Measurements from ENCODE around the gene FUT8.
"Not testable (repeated sequence)": the region's sequence is repeated elsewhere in the genome, so short reads cannot be mapped to it uniquely, and the experiment has no call there.

Gene FUT8

DNA sequence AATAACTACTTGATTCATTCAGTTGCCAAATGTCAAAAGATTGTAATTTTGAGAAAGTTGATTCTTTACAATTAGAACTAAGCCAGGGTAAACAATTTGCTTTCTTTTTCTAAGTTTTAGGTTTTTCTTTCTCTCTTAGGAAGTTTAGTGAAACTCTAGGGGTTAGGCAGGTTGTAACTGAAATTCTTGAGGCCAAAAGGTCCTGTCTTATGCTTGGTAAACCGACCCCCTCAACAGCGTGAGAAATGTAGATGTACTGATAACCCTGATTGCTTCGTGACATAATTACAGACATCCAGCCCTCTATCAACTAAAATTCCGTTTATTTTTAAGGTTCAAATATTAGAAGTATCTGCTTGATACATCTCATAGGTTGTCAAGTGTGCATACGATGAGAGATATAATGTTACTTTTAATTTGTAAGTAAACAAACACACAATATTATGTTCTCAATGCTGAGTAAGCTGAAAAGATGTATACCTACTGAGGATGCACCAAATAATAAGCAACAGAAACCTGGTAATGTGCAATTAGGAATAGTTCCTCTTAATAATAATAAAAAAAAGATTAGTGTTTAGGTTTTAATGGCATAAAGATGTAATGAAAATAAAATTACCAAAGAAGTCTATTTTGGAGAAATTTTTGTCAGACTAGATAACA, 7.2 kb downstream of the FUT8 start:
- no peak for DNase-seq (ENCODE audit: low read depth)

DNA sequence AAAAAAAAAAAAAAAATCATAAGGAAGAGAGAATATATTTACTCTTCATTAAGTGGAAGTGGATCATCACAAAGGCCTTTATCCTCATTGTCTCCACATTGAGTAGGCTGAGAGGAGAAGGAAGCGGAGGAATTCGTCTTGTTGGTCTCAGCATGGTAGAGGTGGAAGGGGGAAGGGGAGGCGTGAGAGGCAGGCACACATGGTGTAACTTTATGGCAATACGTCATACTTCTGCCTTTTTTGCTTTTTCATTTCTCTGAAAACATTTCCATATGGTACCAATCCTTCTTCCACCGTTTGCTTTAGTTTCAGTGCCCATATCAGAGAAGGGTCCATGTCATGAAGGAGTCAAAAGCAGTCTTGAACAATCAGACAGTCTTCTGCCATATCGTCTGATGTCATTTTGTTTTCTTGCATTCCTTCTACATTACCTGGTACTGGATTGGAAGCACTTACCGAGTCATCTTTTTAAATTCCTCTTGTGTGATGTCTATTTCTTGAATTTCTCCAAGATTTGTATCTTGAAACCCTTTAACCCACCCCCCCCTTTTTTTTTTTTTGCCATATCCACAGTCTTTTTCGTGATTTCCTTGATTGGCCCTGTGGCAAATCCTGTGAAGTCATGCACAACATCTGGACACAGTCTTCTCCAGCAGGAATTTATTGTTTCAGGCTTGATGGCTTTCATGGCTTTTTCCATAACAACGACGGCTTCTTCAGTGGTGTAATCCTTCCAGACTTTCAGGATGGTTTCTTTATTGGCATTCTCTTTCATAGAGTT, 8.9 kb downstream of the FUT8 start:
- DNase-seq (ENCODE audit: low read depth): peak; percentile 80

DNA sequence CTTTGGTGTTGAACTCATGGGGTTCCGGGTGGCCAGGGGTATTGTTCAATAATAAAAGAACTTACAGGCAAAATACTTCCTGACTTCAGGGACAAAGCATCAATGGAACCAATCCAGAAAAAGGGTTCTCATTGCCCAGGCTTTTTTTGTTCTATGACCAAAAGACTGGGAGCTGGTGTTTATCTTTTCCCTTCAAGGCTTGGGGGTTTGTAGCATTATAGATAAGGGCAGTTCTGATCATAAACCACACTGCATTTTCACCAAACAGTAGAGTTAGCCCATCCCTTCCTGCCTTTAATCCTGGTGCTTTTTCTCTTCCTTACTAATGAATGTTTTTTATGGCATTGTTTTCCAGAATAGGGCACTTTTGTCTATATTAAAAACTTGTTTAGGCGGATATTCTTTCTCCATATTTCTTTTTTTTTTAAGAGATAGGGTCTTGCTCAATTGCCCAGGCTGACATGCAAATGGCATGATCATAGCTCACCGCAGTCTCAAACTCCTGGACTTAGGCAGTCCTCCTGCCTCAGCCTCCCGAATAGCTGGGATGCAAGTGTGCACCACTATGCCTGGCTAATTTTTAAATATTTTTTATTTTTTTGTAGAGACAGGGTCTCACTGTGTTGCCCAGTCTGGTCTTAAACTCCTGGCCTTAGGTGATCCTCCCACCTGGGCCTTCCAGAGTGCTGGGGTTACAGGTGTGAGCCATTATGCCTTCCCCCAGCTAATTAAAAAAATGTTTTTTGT, 9.7 kb downstream of the FUT8 start:
- DNase-seq (ENCODE audit: low read depth): no peak

DNA sequence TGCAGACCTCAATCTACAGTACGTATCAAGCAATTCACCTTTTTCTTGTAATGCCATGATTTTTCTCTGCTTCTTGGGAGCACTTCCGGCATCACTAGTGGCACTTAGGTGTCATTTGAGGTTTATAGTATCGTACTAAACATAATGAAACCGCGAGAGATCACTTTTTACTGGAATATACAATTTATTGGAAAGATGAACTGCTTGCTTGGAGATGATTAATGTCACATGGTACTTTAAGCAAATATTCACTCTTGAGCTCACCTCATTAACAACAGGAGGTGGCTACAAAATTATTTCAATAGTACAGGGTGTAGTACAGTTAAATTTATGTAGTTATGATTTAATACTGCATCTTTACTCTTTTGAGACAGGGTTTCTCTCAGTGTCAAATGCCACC, 11.5 kb downstream of the FUT8 start:
- DNase-seq (ENCODE audit: low read depth): no peak

DNA sequence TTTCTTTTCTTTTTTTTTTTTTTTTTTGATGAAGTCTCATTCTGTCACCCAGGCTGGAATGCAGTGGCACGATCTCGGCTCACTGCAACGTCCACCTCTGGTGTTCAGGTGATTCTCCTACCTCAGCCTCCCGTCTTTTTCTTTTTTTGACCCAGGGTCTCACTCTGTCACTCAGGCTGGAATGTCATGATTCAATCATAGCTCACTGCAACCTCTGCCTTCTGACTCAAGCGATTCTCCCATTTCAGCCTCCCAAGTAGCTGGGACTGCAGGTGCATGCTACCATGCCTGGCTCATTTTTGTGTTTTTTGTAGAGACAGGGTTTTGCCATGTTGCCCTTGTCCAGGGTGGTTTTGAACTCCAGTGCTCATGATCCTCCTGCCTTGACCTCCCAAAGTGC, 12.0 kb downstream of the FUT8 start:
- DNase-seq (ENCODE audit: low read depth): no peak

DNA sequence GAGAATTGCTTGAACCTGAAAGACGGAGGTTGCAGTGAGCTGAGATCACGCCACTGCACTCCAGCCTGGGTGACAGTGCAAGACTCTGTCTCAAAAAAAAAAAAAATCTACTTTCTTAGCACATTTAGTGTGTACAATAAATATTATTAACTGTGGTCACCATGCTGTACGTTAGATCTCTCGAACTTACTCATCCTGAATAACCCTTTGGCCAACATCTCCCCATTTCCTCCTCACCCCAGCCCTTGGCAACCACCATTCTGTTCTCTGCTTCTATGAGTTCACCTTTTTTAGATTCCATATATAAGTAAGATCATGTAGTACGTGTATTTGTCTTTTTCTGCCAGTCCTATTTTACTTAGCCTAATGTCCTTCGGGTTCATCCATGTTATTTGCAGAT, 13.4 kb downstream of the FUT8 start:
- DNase-seq (ENCODE audit: low read depth): no peak

- DNase-seq (ENCODE audit: low read depth): not testable (repeated sequence)
Observed at GRCh38 chr14:65426902-65427301, 14.4 kb downstream of the FUT8 start.

- no peak for DNase-seq (ENCODE audit: low read depth)
Observed at GRCh38 chr14:65428691-65429090, 16.2 kb downstream of the FUT8 start.

DNA sequence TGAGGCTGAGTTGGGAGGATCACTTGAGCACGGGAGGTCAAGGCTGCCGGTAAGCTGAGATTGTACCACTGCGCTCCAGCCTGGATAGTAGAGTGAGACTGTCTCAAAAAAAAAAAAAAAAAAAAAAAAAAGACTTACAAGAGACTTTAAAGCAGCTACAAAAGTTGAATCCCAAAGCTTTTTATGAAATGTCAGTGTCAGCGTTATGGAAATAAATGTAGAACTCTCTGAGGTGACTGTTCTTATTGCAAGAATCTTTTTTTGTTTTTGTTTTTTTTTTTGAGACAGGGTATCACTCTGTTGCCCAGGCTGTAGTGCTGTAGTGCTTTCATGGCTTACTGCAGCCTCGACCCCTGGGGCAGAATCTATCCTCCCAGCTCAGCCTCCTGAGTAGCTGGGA, 17.2 kb downstream of the FUT8 start:
- no peak for DNase-seq (ENCODE audit: low read depth)

DNA sequence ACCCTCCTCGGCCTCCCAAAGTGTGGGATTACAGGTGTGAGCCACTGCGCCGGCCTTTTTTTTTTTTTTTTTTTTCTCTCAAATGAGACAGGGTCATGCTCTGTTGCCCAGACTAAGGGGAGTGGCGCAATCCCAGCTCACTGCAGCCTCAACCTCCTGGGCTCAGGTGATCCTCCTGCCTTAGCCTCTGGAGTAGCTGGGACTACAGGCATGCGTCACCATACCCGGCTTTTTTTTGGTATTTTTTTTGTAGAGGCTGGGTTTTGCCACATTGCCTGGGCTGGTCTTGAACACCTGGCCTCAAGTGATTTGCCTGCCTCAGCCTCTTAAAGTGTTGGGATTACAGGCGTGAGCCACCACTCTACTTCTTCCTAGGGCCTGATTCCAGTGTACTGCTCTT, 18.7 kb downstream of the FUT8 start:
- no peak for DNase-seq (ENCODE audit: low read depth)

DNA sequence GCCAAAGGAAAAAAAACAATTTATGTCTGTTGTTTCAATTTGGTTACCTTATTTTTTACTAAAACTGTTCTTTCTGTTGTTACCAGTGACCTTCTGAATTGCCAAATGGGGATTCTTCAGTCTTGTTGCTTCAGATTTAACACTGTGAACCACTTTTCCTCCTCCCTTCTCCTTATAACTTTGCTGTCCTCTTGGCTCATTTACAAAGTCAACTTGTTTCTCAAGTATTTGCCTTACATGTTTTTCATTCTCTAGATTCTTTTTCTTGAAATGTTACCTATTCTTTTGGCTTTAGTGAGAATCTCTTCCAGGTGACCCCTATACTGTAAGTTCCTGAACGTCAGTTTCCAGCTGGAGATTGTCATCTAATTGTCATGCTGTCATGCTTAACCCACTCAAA, 19.4 kb downstream of the FUT8 start:
- no peak for DNase-seq (ENCODE audit: low read depth)

GRCh38 chr14:65432361-65432948, 19.9 kb downstream of the FUT8 start:
- no peak for DNase-seq (ENCODE audit: low read depth)

- DNase-seq (ENCODE audit: low read depth): no peak
Observed at GRCh38 chr14:65433157-65433556, 20.6 kb downstream of the FUT8 start.

GRCh38 chr14:65433646-65434045, 21.1 kb downstream of the FUT8 start:
- DNase-seq (ENCODE audit: low read depth): no peak

GRCh38 chr14:65434216-65434850, 21.8 kb downstream of the FUT8 start:
- DNase-seq (ENCODE audit: low read depth): no peak

DNA sequence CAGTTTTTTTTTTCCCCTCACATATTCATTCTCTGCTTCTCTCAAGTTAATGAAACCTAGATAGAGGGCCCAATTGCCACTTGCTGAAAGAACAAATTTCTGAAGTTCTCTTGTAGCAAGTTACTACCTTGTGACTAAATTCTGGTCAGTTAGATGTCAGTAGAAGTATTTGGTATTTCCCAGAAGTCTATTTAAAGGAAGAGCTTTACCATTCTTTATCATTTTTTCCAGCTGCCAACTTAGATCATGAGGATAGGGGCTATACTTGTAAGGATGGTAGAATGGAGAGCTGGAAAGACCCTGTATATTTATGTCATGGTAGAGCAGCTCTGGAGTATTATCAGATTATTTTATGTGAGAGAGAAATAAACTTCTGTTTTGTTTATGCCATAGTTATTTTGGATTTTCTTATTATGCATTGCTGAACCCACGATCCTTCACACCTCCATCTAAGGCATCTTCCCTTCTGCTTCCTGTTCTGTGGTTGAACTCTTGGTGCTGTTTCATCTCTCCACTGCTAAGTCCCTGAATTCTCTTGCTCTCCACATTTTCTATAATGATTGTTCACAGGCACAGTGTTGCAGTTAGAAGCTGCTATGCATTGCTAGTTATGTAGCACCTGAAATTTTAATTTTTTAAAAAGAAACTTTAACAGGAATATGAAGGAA, 25.9 kb downstream of the FUT8 start:
- no peak for DNase-seq (ENCODE audit: low read depth)

- DNase-seq (ENCODE audit: low read depth): no peak
Observed at GRCh38 chr14:65439117-65439516, 26.6 kb downstream of the FUT8 start.

DNA sequence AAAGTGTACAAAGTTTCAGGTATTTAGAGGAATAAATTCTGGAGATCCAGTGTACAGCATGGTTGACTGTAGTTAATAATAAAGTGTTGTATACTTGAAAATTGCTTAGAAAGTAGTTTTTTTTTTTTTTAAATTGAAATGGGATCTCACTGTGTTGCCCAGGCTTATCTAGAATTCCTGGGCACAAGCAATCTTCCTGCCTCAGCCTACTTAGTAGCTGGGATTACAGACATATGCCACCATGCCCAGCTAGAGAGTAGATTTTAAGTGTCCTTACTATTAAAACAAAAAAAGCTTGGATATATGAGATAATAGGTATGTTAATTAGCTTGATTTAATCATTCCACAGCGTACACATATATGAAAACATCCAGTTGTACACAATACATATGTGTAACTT, 27.7 kb downstream of the FUT8 start:
- no peak for DNase-seq (ENCODE audit: low read depth)

GRCh38 chr14:65444230-65444629, 31.7 kb downstream of the FUT8 start:
- no peak for DNase-seq (ENCODE audit: low read depth)

DNA sequence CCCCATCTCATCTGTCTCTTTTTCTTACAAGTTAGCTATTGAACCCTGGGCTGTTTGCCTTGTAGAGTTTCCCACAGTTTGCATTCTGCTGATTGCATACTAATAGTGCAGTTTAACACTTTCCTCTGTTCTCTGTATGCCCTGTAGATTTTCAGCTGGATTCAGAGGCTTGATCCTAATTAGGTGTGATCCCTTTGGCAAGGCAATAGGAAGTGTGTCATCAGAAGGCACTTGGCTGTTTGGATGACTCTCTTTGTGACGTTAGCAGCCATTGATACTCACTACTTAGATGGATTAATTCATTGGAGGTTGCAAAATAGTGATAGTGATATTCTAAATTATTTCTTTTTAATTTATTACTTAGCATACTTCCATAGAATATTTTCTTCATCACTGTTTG, 33.6 kb downstream of the FUT8 start:
- no peak for DNase-seq (ENCODE audit: low read depth)

DNA sequence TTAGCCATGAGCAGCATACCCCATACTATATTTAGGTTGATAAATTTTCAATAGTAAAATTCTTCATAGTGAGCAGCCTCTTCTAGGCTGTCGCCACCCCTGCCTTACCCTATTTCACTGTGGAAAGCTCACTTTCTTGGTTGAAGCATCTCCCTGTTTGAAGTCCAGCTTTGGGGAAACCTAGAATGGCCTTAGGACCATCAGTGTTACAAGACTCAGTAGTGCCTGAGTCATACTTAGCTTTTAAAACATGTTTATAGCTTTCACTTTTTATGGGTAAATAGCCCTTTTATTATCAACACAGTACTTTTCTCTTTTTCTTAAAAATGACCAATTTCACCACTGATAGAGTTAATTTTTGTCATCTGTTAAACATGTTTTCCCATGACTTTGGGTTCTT, 37.1 kb downstream of the FUT8 start:
- no peak for DNase-seq (ENCODE audit: low read depth)

Data from GM04503 (cell line).